NCI-H82 treated with DMSO at 0.1 percent for 48 hours (cell line): Measurements from ENCODE around the gene SLC38A5.
"Not testable (repeated sequence)": the region's sequence is repeated elsewhere in the genome, so short reads cannot be mapped to it uniquely, and the experiment has no call there.

Experiments
- DNase-seq: peaks from one replicate; lab custom pipeline; 2025; ENCODE audit not compliant: unreplicated experiment; lab: John Stamatoyannopoulos, UW

Gene SLC38A5

GRCh38 chrX:48470110-48470832 is at the start of gene SLC38A5:
SLC38A5 (minus strand) TSS chrX:48470260; CDS start chrX:48467924, 2,336 bp downstream.
- no peak for DNase-seq

GRCh38 chrX:48519481-48519880 is 49.4 kb upstream of the SLC38A5 start:
- DNase-seq = not testable (repeated sequence)

GRCh38 chrX:48516987-48517386 is 46.9 kb upstream of the SLC38A5 start:
- no peak for DNase-seq

GRCh38 chrX:48516285-48516684 is 46.2 kb upstream of the SLC38A5 start:
- DNase-seq = no peak

- DNase-seq = no peak
Measured at GRCh38 chrX:48515842-48516241, 45.8 kb upstream of the SLC38A5 start.

GRCh38 chrX:48514868-48515460 is 44.9 kb upstream of the SLC38A5 start:
- no peak for DNase-seq

GRCh38 chrX:48514126-48514806 is 44.2 kb upstream of the SLC38A5 start:
- no peak for DNase-seq

- DNase-seq = no peak
Measured at GRCh38 chrX:48513670-48514069, 43.6 kb upstream of the SLC38A5 start.

- DNase-seq = no peak
Measured at GRCh38 chrX:48512371-48512935, 42.4 kb upstream of the SLC38A5 start.

GRCh38 chrX:48511560-48511959 is 41.5 kb upstream of the SLC38A5 start:
- no peak for DNase-seq

- no peak for DNase-seq
Measured at GRCh38 chrX:48509619-48510018, 39.6 kb upstream of the SLC38A5 start.

GRCh38 chrX:48509245-48509590 is 39.2 kb upstream of the SLC38A5 start:
- no peak for DNase-seq

GRCh38 chrX:48508400-48509244 is 38.6 kb upstream of the SLC38A5 start, which contains the start of gene PORCN:
PORCN (plus strand) TSS chrX:48508992; CDS start chrX:48509821, 829 bp downstream.
- peak; percentile 19 for DNase-seq

- no peak for DNase-seq
Measured at GRCh38 chrX:48507246-48507645, 37.2 kb upstream of the SLC38A5 start.

GRCh38 chrX:48505481-48505880 is 35.4 kb upstream of the SLC38A5 start:
- DNase-seq = no peak

GRCh38 chrX:48504261-48504660 is 34.2 kb upstream of the SLC38A5 start:
- no peak for DNase-seq

- DNase-seq = no peak
Measured at GRCh38 chrX:48498374-48498809, 28.3 kb upstream of the SLC38A5 start.

GRCh38 chrX:48497871-48498270 is 27.8 kb upstream of the SLC38A5 start:
- DNase-seq = no peak

- no peak for DNase-seq
Measured at GRCh38 chrX:48496660-48497059, 26.6 kb upstream of the SLC38A5 start.

GRCh38 chrX:48493890-48494364 is 23.9 kb upstream of the SLC38A5 start:
- peak; percentile 14 for DNase-seq
